Testis (tissue), 3 donors: Measurements from ENCODE around the gene FANCB. TPM values are rescaled to one million over a fixed set of nuclear protein-coding genes. Genes with fewer than 3 reads are reported as not detected.

ENCODE experiments used
- DNase-seq: peaks from one replicate; pipeline ENCODE4 v3.0.0-alpha.2; 2019
- H3K27ac ChIP-seq, 2 donors: fragments of 200-600 bp; sonication (generic); one replicate each; pipeline ENCODE4 v1.5.1; 2019
- H3K27me3 ChIP-seq: fragments of 200-600 bp; sonication (generic); one replicate; pipeline ENCODE4 v1.5.1; 2019
- H3K36me3 ChIP-seq: fragments of 200-600 bp; sonication (generic); one replicate; pipeline ENCODE4 v1.5.1; 2017; ENCODE audit warnings: low read depth; ENCODE audit errors: missing control alignments
- H3K4me1 ChIP-seq: fragments of 200-600 bp; sonication (generic); one replicate; pipeline ENCODE4 v1.5.1; 2019
- H3K4me3 ChIP-seq, 2 donors: fragments of 200-600 bp; sonication (generic); one replicate each; pipeline ENCODE4 v1.5.1; 2017 to 2019
- H3K9me3 ChIP-seq: fragments of 200-600 bp; sonication (generic); one replicate; pipeline ENCODE4 v1.5.1; 2017
- CTCF ChIP-seq, 3 experiments: fragments of 450-650 bp in 2 of 3; fragments of 200-600 bp in 1 of 3; sonication (generic) in 1 of 3; IDR thresholded peaks; one replicate each; pipeline ENCODE4 v1.5.1; 2016 to 2019; ENCODE audit warnings: antibody characterized with exemption in 3 of 3, mild to moderate bottlenecking in 2 of 3, moderate library complexity in 1 of 3
- POLR2A ChIP-seq: fragments of 450-650 bp; IDR thresholded peaks from one replicate; pipeline ENCODE4 v1.6.1; 2017; ENCODE audit warnings: antibody characterized with exemption, mild to moderate bottlenecking, moderate library complexity
- WGBS, 2 donors: methylation state at CpG; one replicate each; pipeline ENCODE4 v1.1.5; 2018; 5-methylcytosine and 5-hydroxymethylcytosine counted together
- intact Hi-C: fragments of 100-400 bp; cut with DNase I; formaldehyde crosslinking; loops from one replicate; pipeline ENCODE4 v1.15.1; 2023; ENCODE audit warnings: low total_unique reads
- polyA plus RNA-seq: library from polyadenylated mRNA; stranded (reverse); fragments of 350-450 nt; fragmentation: Illumina TruSeq; extraction: RNeasy Lipid Tissue Mini Kit (QIAGEN cat#74804); gene quantifications from one replicate; pipeline ENCODE4 v1.2.3, GENCODE V29; 2014; ENCODE audit warnings: low read depth, low replicate concordance; ENCODE audit not compliant: insufficient read depth
- total RNA-seq, 2 donors: library from RNA; depleted of rRNA; stranded (reverse); fragments of >200 nt; gene quantifications; one replicate each; pipeline ENCODE4 v1.2.3, GENCODE V29; 2016

FANCB gene
- total and polyA plus RNA-seq, 3 donors from 2014 or later: 0.66 to 5.4 (median 2.0) TPM

GRCh38 chrX:14819769-14820168 lies 53.1 kb downstream of the FANCB start:
- TF ChIP-seq CTCF (IDR thresholded peaks at IDR 0.05) (no peak), POLR2A (no peak)
- H3K27me3 ChIP-seq: no peaks in the 10 kb centered on the region
- no peak for DNase-seq
- no peak overlapping the region for H3K4me3 ChIP-seq
- 94 to 100% methylated on average over 3 of the region's 3 CpGs for WGBS, 2 donors
- no peak overlapping the region for H3K27ac ChIP-seq
- intact Hi-C loops: no loop called here
- no peaks in the 10 kb centered on the region for H3K36me3 ChIP-seq
- no peaks in the 10 kb centered on the region for H3K9me3 ChIP-seq
- H3K4me1 ChIP-seq: no peaks in the 10 kb centered on the region

DNA sequence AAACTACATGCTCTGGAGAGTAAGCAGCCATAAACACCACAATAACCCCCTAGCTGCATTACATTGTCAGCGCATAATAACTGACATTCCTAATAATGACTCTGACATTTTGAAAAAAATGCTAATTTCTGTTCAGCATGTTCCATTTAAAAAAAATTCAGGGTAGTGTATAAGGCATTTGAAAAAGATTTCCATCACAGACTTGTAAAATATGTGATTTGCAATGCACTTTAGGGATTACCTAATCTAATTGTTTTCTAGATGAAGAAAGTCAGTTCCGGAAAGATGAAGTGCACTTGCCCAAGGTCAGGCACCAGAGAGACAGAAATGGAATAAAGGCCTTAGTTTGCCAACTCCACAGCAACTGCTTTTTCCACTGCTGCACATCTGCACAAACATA lies 55.3 kb downstream of the FANCB start:
- 59 to 75% methylated on average over 2 of the region's 2 CpGs for WGBS, 2 donors
- Histone ChIP-seq H3K4me3 (no peak overlapping the region), H3K27me3 (no peaks in the 10 kb centered on the region), H3K27ac (no peak overlapping the region), H3K4me1 (no peaks in the 10 kb centered on the region), H3K36me3 (no peaks in the 10 kb centered on the region), H3K9me3 (no peaks in the 10 kb centered on the region)
- no peak for DNase-seq
- TF ChIP-seq CTCF (IDR thresholded peaks at IDR 0.05) (no peak), POLR2A (no peak)
- intact Hi-C loops: no loop called here

DNA sequence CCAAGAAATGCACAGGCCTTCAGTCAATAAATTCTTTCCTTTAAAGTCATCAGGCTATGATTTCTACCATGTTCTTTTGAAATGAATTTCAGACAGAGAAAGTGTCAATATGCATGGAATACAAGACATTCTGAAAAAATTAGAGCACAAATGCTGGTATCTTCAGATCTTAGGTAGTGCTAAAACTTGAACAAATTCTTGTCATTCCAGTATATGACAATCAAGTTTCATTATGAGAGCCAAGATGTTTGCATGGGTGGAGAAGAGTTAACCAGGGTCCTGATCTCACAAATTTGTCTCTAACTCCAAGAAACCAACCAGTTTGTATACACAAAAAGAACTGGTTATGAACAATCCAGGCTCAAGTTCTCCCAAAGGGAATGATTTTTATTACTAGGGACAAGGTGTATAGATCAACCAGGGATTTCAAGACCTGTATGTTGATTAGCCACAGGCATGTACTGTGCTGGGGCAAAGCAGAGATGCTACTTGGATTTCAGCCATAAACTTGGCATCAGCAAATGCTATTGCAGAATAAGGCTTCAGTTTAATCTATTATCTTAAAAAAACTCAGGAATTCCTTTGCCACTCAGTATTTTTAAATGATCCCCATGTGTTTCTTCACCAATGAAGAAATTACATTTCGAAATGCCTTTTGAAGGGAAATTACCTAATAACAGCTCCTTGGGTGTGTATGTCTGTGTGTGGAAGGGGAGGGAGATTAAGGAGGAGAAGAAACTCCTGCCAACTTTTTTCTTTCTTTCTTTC lies 69.7 kb downstream of the FANCB start:
- intact Hi-C loops: no loop called here
- H3K4me1 ChIP-seq: no peaks in the 10 kb centered on the region
- no peak for TF ChIP-seq CTCF (IDR thresholded peaks at IDR 0.05)
- TF ChIP-seq POLR2A: no peak
- H3K27ac ChIP-seq: no peak overlapping the region
- no peaks in the 10 kb centered on the region for H3K27me3 ChIP-seq
- no peaks in the 10 kb centered on the region for H3K9me3 ChIP-seq
- H3K4me3 ChIP-seq: no peak overlapping the region
- no peak for DNase-seq
- H3K36me3 ChIP-seq: no peaks in the 10 kb centered on the region
- 88 to 91% methylated on average over 1 of the region's 1 CpG for WGBS, 2 donors

- H3K9me3 ChIP-seq: no peaks in the 10 kb centered on the region
- no peak for TF ChIP-seq CTCF (IDR thresholded peaks at IDR 0.05)
- no peak for TF ChIP-seq POLR2A
- no peak overlapping the region for H3K4me3 ChIP-seq
- no peak for DNase-seq
- 73 to 83% methylated on average over 2 of the region's 2 CpGs for WGBS, 2 donors
- no peaks in the 10 kb centered on the region for H3K36me3 ChIP-seq
- H3K27ac ChIP-seq: no peak overlapping the region
- no peaks in the 10 kb centered on the region for H3K27me3 ChIP-seq
- intact Hi-C loops: no loop called here
- no peaks in the 10 kb centered on the region for H3K4me1 ChIP-seq
Measured at GRCh38 chrX:14801136-14801535, 71.7 kb downstream of the FANCB start.
